PFSK-1 (cell line): ENCODE measurements around the gene SLC35A4.

Experiments
- FOXP2 ChIP-seq: optimal IDR thresholded peaks from 2 replicates; pipeline ENCODE3; 2011; ENCODE audit warnings: borderline replicate concordance, control low read depth, inconsistent platforms; ENCODE audit not compliant: insufficient read depth; ENCODE audit errors: extremely low read length, extremely low read depth
- POLR2AphosphoS5 ChIP-seq: IDR thresholded peaks from 2 replicates; pipeline ENCODE4 v1.6.1; 2012; ENCODE audit warnings: low read depth, mild to moderate bottlenecking, control low read depth, low read length, moderate library complexity
- REST ChIP-seq, 2 experiments: IDR thresholded peaks; 2 replicates each; pipeline versions ENCODE4 v1.6.1 to v1.8.0; 2011 to 2012; ENCODE audit warnings: low read depth in 2 of 2, low read length in 2 of 2, control low read depth in 1 of 2, inconsistent platforms in 1 of 2, mild to moderate bottlenecking in 1 of 2, moderate library complexity in 1 of 2; ENCODE audit not compliant: insufficient read depth in 1 of 2
- SIN3A ChIP-seq: IDR thresholded peaks from 2 replicates; pipeline ENCODE4 v1.6.1; 2012; ENCODE audit warnings: mild to moderate bottlenecking, low read length, moderate library complexity, borderline replicate concordance; ENCODE audit not compliant: insufficient read depth
- TAF1 ChIP-seq: IDR thresholded peaks from 2 replicates; pipeline ENCODE4 v1.6.1; 2012; ENCODE audit warnings: low read length, control low read depth, borderline replicate concordance; ENCODE audit not compliant: insufficient read depth

GRCh38 chr5:140611020-140611521 lies 46.4 kb downstream of the SLC35A4 start:
- TF ChIP-seq TAF1: no peak
- TF ChIP-seq POLR2AphosphoS5: no peak
- no peak for TF ChIP-seq REST (IDR thresholded peaks at IDR 0.05; ENCODE audit: insufficient read depth in 1 of 2, low read depth in 2 of 2, low read length in 2 of 2)
- no peak for TF ChIP-seq SIN3A
- no peak for TF ChIP-seq FOXP2
